ENCODE data around the gene CTDSP2.
"Not testable (repeated sequence)": the region's sequence is repeated elsewhere in the genome, so short reads cannot be mapped to it uniquely, and the experiment has no call there.

GRCh38 chr12:57881035-57881434, 34.5 kb upstream of the CTDSP2 start:
- not testable (repeated sequence) for TF ChIP-seq EZH2phosphoT487 (IDR thresholded peaks at IDR 0.05; ENCODE audit: insufficient read depth, low read depth); EZH2 (IDR thresholded peaks at IDR 0.05; ENCODE audit: insufficient read depth, poor library complexity, severe bottlenecking)

All from GM23248 (cell line).